ENCODE measurements around the gene PPEF2.

DNA sequence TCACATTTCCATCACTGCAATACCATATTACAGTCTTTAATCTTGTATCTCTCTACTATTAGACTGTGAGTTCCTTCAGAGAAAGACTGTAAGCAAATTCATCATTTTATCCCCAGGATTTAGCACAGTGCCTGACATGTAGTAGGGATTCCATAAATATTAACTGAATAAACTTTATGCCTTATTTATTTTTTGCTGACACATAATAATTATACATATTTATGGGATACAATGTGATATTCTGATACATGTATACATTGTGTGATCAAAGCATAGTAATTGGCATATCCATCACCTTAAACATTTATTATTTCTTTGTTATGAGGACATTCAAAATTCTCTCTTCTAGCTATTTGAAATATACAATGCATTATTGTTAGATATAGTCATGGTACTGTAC lies 3.7 kb downstream of the PPEF2 start:
- TF ChIP-seq POLR2A (IDR thresholded peaks at IDR 0.05) (no peak), POLR2AphosphoS5 (IDR thresholded peaks at IDR 0.05) (no peak)
- TF ChIP-seq, protein P1, sequence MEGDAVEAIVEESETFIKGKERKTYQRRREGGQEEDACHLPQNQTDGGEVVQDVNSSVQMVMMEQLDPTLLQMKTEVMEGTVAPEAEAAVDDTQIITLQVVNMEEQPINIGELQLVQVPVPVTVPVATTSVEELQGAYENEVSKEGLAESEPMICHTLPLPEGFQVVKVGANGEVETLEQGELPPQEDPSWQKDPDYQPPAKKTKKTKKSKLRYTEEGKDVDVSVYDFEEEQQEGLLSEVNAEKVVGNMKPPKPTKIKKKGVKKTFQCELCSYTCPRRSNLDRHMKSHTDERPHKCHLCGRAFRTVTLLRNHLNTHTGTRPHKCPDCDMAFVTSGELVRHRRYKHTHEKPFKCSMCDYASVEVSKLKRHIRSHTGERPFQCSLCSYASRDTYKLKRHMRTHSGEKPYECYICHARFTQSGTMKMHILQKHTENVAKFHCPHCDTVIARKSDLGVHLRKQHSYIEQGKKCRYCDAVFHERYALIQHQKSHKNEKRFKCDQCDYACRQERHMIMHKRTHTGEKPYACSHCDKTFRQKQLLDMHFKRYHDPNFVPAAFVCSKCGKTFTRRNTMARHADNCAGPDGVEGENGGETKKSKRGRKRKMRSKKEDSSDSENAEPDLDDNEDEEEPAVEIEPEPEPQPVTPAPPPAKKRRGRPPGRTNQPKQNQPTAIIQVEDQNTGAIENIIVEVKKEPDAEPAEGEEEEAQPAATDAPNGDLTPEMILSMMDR (IDR thresholded peaks at IDR 0.05 in 8 of 11, conservative IDR thresholded peaks at IDR 0.05 in 3 of 11) = no peak
